ENCODE measurements around the gene RNU7-1.

Gene RNU7-1

GRCh38 chr12:6963016-6963731 lies 19.6 kb downstream of the RNU7-1 start:
- FAIRE-seq (no peak), DNase-seq (ENCODE audit: low spot score) (no peak)

DNA sequence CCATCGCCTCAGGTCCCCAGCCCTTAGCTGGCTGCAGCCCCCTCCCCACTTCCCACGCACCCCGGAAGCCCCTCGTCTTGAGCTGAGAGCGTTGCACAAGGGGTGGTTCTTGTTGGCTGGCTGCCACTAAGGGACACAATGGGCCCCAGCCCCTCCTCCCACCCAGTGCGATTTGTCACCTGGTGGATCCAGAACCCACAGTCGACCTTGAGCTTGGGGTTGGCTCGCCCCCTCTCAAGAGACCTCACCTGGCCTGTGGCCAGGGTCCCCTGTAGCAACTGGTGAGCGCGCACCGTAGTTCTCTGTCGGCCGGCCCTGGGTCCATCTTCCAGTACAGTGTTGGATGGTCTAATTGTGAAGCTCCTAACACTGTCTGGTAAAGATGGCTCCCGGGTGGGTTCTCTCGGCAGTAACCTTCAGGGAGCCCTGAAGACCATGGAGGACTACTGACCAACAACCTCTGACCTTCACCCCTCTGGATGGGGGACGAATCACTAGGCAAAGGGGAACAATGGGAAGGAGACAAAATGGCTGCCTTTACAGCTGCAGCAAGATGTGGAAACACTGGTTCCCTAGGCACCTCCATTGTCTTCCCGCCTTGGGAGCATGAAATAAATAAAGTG lies 20.3 kb downstream of the RNU7-1 start:
- DNase-seq (ENCODE audit: low spot score) (no peak), FAIRE-seq (no peak)

- DNase-seq (ENCODE audit: low spot score) (no peak), FAIRE-seq (no peak)
Measured at GRCh38 chr12:6964605-6965025, 21.0 kb downstream of the RNU7-1 start.

DNA sequence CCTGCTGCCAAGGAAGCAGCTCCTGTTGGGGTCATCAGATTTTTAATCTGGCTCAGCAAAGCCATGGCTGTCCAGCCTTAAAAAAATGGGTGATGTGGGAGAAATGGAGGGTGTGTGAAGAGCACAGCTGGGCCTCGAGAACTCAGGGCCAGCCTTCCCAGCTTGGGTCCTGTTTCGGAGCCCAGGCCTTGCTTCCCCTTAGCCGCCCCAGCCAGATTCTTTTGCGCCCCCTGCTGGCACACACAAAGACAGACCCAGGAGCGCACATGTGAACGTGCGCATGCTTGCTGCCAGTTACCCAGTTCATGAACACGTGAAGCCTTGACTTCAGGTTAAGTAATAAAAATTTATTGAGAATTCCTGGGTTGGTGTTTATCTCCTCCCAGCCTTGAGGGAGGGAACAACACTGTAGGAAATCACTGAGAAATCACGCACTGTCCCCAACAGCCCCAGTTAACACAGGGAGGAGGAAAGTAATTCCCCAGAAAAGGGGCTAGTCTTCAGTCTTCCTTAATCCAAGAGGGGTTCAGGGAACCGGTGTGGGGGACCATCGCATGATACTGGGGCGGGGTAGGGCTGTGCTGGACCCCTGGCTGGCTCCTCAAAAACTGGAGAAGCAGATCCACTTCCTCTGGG lies 21.5 kb downstream of the RNU7-1 start:
- FAIRE-seq (no peak), DNase-seq (ENCODE audit: low spot score) (no peak)

GRCh38 chr12:6965714-6966113 lies 22.1 kb downstream of the RNU7-1 start:
- no peak for FAIRE-seq

DNA sequence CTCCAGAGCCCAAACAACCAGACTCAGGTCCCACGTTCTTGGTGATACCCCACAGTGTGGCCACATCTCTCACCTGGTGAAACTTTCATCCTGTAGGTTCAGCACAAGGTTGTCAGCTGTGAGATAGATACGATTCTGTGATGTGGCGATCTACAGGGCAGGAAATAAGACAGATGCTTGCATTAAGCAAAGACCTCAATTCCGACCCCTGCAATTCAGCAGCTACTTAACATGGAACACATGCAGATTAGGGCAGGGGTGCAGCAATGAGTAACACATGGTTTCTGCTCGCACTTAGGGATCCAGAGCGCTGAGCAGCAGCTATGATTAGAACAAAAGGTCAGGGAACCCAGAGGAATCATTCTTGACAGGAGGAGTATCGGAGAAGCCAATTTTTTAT lies 22.7 kb downstream of the RNU7-1 start:
- DNase-seq (ENCODE audit: low spot score) (no peak), FAIRE-seq (no peak)

More at GRCh38 chr12:6965714-6966113, 22.1 kb downstream of the RNU7-1 start:
- no peak for DNase-seq (ENCODE audit: low spot score)

DNA sequence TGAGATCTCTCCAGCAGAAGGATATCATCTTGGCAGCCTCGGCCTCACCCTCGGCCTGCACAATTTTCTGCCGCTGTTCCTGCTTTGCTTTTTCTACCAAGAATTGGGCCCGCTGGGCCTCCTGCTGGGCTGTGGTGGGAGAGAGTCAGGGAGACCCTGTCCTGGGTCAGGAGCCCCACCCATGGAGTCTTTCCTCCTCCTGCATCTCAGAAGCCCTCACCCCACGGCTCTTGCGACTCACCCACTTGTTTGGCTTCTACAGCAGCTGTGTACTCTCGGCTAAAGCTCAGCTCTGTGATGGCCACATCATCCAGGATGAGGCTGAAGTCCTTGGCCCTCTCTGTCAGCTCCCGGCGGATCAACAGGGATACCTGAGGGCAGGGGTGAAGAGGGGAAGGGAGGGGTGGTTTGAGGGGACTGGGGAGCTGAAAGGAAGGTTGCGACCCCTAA lies 24.1 kb downstream of the RNU7-1 start:
- FAIRE-seq: no peak
- no peak for DNase-seq (ENCODE audit: low spot score)

GRCh38 chr12:6968426-6968825 lies 24.8 kb downstream of the RNU7-1 start:
- DNase-seq (ENCODE audit: low spot score) (no peak), FAIRE-seq (no peak)

GRCh38 chr12:6970096-6970527 lies 26.5 kb downstream of the RNU7-1 start:
- FAIRE-seq: no peak
- no peak for DNase-seq (ENCODE audit: low spot score)

DNA sequence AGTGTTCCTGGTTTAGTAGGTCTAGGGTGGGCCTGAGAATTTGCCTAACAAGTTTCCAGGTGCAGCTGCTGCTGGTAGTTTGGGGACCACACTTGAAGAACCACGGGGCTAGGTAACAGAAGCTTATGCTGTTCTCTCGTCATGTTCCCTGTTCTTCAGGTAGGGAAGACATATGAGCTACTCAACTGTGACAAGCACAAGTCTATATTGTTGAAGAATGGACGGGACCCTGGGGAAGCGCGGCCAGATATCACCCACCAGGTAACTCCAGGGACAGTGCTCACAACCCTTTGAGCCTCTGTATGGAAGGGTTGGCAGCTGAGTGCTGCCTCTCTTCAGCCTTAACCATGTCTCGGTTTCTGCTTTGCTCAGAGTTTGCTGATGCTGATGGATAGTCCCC lies 30.6 kb downstream of the RNU7-1 start:
- DNase-seq (ENCODE audit: low spot score) (no peak), FAIRE-seq (no peak)

DNA sequence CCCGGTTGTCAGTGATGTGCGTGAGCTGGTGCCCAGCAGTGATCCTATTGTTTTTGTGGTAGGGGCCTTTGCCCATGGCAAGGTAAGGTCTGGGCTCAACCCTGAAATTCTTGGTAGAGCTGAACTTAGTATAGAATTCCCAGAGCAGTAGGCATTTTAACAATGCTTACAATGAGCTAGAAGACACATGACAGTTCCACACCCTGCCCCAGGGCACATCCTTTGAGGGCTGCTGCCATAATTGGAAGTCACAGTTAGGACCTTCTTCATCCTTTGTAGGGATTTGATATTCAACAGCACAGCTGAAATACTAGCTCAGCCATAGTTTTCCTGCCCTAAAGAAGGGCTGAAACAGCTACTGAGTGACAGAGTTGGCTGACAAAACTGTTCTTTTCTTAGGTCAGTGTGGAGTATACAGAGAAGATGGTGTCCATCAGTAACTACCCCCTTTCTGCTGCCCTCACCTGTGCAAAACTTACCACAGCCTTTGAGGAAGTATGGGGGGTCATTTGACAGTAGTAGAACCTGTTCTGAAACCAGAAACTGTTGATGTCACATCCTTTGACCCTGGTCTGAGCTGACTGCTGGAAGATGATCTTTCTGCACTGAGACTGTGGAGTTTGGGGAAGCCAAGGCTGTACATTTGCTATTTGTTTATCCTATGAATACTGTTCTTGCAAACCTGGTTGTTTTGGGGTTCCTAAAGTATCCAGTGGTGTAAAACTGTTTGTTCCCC lies 31.8 kb downstream of the RNU7-1 start:
- DNase-seq (ENCODE audit: low spot score) (no peak), FAIRE-seq (no peak)

GRCh38 chr12:6977653-6978052 lies 34.0 kb downstream of the RNU7-1 start:
- DNase-seq (ENCODE audit: low spot score): no peak
- no peak for FAIRE-seq

- FAIRE-seq: no peak
- DNase-seq (ENCODE audit: low spot score): no peak
Measured at GRCh38 chr12:6978188-6978587, 34.6 kb downstream of the RNU7-1 start.

- FAIRE-seq: no peak
- DNase-seq (ENCODE audit: low spot score): no peak
Measured at GRCh38 chr12:6978611-6979011, 35.0 kb downstream of the RNU7-1 start.

DNA sequence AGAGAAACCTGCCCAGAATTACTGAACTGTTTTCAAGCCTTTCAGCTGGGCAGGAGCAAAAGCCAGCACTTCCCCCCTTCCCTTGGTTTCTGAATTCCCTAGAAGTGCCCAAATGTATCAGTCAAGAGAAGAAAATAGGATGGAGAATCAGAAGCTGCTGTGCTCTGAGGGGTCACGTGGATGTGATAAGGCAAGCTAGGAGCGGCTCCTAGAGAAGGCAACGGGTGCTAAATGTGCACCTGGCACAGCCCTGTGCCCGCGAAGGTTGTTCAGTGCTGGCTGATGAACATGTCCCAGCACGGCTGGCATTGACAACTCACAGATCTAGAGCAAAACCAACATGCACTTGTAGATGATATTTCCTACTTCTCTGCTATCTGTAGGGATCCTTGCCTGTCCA lies 35.4 kb downstream of the RNU7-1 start:
- no peak for FAIRE-seq
- DNase-seq (ENCODE audit: low spot score): no peak

DNA sequence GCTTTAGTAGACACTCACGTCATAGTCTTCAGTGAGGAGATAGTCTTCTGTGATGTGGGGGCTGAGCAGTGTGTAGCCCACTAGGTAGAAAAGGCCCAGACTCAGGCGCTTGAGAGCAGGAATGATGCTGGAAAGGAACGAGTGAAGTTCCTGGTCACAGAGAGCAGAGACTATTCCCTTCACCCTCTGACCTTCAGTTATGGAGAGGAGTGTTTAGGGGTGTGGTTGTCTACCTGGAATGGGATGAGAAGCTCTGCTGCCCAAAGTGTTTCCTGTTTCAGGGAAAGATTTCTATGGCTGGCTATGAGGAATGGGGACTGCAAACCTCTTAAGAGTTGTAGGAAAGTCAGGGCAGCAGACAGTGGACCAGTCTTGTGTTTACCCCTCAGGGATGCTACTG lies 35.8 kb downstream of the RNU7-1 start:
- no peak for DNase-seq (ENCODE audit: low spot score)
- FAIRE-seq: no peak

DNA sequence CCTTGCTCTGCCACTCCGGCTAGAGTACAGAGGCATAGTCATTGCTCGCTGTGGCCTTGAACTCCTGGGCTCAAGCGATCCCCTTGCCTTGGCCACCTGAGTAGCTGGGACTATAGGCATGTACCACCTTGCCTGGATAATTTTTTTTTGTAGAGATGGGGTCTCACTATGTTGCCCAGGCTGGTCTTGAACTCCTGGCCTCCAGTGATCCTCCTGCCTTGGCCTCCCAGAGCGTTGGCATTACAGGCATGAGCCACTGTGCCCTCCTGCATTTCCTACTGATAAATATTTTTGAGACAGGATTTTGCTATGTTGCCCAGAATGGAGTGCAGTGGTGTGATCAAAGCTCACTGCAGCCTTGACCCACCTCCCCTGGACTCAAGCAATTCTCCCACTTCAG lies 36.5 kb downstream of the RNU7-1 start:
- FAIRE-seq: no peak
- no peak for DNase-seq (ENCODE audit: low spot score)

DNA sequence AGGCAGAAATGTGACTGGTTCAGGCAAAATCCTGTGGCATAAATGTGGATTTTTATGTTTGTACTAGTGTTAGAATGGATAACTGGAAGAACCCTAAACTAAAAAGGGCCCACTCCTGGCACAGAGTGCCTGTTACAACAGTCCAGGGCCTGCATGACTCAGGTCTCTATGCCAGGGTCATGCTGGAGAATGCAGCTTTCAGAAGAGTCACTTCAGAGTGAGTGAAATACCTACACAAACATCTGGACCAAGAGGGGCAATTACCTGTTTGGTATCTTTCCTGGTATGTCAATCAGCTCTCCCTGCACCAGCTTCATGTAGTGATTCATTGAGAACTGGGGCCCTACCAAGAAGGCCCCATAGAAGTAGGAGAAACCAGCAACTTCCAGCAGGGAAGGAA lies 37.1 kb downstream of the RNU7-1 start:
- FAIRE-seq: no peak
- DNase-seq (ENCODE audit: low spot score): no peak

DNA sequence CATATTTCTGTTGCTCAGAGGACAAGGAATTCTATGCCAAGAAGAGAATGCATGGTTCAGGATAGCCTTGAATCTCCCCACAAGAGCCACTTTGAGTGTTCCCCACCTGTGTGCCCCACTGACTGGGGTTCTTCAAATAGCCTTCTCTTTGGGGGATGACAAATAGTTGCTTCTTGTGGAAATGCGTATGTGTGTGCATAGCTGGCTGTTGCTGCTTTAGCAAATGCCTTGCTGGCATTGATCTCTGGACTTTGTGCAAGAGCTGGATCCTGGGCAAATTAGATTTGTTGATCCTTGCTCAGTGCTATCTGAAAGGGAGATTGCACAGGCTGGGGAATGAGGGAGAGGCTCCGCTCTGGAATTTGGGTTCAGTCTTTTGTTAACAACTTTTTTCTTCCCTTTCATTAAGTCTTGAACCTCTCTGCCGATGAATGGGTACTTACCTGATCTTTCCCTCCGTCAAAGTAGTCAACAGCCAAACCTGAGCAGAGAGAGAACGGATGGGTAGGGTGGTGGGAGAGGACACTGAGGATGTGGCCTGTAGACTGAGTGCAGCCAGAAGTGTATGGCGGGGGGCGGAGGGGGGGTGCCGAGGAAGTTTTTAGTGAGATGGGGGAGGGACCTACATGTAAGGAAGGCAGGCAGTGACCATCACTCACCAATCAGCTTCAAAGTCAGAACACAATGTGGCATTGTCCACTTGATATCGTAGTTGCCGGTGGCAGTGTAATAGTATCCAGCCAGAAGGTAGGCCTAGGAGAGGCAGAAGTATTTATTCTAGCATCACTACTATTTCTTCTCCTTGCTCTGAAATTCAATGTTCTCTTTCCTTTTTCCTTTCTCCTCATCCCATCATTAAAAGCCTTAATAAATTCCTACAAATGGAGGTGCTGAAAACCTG lies 37.8 kb downstream of the RNU7-1 start:
- no peak for FAIRE-seq
- DNase-seq (ENCODE audit: low spot score): no peak

- FAIRE-seq: no peak
- no peak for DNase-seq (ENCODE audit: low spot score)
Measured at GRCh38 chr12:6982532-6982931, 38.9 kb downstream of the RNU7-1 start.

DNA sequence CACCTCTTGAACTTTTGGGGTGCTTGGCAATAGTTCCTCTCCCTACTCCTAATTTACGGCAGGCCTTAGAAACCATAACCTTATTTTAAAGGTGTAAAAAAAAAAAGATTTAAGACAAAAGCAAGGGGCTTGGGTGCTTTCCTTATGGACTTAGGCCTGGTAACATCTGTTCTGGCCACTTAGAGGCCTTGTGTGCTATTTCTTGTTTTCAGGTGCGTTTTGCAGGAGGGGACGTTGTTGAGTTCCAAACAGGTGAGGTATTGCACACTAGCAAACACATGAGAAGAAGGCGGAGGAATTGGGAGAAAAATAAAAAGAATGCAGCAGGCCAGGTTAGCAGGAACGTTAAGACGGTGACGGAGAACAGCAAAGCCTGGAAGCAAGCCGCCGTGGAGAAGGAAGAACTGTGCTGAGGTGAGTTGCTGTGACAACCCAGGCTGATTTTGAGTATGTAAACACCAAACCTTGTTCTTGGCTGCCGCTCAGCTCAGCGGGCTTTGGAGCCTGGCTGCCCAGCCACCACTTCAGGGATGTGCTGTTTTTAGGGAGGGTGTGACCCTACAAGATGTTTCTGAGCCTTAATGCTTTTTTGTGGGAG lies 44.4 kb downstream of the RNU7-1 start:
- FAIRE-seq (no peak), DNase-seq (ENCODE audit: low spot score) (no peak)

Data from RCC 7860 (cell line).